Retina (tissue), 1 donor: ENCODE data around the gene ALPP.
"Not testable (repeated sequence)": the region's sequence is repeated elsewhere in the genome, so short reads cannot be mapped to it uniquely, and the experiment has no call there.

Experiments
- DNase-seq: peaks from one replicate; pipeline ENCODE4 v3.0.0-alpha.2; 2016

The ALPP gene

DNA sequence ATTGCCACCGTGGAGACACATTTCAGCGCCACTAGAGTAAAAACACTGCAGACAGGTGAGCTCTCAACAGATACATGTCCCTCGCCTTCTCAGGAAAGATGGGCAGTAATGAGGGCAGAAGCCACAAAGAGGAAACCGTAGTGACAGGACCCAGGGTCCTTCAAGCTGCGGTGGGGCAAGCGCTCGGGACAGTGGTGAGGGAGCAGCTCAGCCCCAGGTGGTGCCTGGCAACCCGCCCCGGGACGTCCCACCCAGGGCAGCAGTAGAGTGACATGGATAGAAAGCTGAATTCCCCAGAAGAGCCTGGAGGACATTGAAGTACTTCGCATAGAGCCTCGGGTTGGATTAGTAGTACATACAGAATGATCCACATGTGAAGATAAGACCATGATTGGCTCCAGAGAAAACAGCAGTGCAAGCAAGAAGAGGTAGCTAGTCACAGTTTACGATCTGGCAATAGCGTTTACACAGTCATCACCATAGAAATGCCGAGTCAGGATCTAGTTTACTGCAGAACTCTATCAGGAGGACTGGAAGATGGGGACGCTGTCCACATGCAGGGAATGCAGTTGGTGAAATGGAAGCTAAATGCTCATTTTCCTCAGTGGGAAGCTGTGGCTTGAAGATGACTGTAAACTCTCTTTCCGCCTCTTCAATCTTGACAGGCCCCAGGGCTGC lies 37.4 kb upstream of the ALPP start:
- no peak for DNase-seq

DNA sequence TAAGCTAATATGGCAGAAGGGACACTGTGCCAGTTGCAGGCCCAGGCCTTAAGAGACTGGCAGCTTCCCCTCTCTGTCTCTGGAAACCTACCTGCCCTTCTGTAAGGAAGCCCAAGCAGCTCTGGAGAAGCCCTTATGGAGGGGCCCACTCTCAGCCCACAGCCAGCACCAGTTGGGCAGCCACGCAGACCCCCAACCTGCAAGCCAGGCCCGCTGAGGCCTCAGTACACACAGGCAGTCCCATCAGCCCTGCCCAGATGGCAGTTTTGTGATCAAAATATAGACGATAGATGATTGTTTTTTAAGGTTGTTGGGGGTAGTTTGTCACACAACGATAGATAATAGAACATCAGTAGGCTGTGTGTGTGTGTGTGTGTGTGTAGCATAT lies 36.8 kb upstream of the ALPP start:
- DNase-seq, result no peak

GRCh38 chr2:232342635-232343565 lies 35.7 kb upstream of the ALPP start:
- DNase-seq, result no peak

DNA sequence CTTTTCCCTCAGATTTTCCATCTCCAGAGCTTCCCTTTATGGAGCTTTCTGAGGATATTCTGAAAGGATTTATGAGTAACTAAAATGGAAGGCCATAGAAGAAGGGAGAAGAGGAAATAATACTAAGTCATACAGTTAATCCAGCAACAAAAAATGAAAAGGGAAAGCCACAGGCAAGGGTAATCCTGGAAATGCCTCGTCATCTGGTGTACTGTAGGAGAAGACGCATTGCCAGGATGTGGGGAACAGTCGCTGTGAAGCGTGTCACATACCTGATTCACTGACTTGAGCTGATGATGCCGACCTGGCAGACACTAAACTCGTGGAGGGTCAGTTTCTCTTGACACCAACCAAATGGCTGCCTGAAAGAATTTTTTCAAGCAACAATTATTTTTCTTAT lies 34.7 kb upstream of the ALPP start:
- no peak for DNase-seq

DNA sequence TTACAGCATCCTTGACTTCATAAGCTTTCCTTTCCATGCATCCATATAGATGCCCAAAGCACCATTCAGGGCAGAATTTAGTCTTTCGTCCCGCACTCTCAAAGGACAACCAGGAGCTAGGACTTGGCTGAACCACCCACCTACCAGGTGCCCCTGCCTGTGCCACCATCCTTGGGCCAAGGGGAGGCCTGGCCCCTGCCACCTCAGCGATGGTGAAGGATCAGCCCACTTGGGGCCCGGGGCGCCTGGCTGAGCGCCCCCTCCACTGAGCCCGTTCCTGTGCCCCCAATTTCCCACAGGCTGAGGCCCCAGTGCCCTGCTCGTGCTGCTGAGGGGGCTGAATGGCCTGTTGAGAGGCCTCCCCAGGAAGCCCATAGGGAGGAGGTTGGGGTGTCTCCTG lies 33.3 kb upstream of the ALPP start:
- no peak for DNase-seq

DNA sequence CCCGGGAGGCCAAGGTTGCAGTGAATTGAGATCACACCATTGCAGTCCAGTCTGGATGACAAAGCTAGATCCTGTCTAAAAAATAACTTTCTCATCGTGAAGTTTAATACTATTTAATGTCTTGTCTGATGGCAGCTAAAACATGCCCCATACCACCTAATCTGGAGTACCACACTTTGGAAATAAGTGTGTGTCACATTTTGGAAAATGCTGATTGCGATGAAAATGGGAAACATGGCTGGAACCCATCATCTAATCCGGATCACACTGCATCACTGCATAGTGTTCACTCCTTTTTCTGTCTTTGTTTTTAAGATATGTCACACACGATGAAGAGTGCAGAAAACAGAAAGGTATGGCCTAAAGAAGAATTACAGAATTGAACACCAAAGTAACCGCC lies 31.2 kb upstream of the ALPP start:
- no peak for DNase-seq

GRCh38 chr2:232348936-232349335 lies 29.6 kb upstream of the ALPP start:
- no peak for DNase-seq

GRCh38 chr2:232349546-232349945 lies 29.0 kb upstream of the ALPP start:
- DNase-seq, result no peak

- no peak for DNase-seq
Observed at GRCh38 chr2:232349946-232350635, 28.5 kb upstream of the ALPP start.

- peak; percentile 53 for DNase-seq
Observed at GRCh38 chr2:232350804-232351685, 27.5 kb upstream of the ALPP start.

GRCh38 chr2:232351686-232352510 lies 26.7 kb upstream of the ALPP start:
- DNase-seq, result peak; percentile 44

- no peak for DNase-seq
Observed at GRCh38 chr2:232352511-232353091, 25.9 kb upstream of the ALPP start.

DNA sequence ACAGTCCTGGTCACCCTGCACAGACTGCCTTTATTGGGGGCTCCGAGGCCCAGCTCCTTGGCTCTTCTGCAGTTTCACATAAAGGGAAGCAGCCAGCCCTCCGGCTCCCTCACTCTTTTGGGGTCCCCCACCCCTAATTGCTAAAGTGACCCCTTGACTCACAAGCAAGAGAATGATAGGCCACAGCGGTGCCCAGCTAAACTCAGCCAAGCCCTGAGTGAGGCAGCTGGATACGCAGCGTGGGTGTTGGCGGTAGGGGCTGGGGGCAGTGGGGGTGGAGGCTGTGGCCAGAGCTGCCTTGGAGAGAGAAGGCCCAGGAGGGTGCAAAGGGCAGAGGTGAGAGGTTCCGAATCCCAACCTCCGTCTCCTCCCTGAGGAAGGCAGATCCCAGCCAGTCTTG lies 25.5 kb upstream of the ALPP start:
- no peak for DNase-seq

DNA sequence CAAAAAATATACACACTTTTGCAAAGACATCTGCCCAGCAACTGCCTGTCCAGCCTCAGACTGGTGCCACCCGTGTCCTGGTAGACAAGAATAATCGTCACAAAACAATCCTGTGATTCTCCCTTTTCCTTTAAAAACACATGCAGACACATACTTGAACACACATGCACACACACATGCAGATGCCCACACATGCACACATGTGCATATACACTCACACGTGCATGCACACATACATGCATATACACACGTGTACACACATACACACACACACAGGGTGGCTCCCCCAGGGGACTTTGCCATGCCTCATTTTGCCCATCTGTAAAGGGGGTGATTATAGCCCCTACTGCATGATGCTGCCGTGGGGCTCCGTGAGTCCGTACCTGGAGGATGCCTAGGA lies 24.9 kb upstream of the ALPP start:
- DNase-seq, result no peak

DNA sequence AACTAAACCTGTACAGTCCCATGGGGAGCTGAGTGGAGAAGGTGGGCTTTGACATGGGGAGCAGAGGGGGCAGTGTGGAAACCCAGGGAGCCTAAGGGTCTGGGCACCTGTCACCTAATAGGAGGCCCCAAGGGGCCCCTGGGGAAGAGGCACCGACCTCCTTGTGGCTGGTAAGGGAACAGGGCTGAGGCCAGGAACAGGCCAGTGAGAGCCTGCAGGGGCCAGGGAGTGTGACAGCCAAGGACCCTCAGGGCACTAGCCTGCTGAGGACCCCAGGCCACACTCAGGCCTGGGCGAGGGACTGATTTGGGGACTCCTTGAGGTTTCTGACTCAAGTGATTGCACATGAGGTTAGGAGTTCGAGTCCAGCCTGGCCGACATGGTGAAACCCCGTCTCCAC lies 24.5 kb upstream of the ALPP start:
- no peak for DNase-seq

- no peak for DNase-seq
Observed at GRCh38 chr2:232361646-232362045, 16.9 kb upstream of the ALPP start.

DNA sequence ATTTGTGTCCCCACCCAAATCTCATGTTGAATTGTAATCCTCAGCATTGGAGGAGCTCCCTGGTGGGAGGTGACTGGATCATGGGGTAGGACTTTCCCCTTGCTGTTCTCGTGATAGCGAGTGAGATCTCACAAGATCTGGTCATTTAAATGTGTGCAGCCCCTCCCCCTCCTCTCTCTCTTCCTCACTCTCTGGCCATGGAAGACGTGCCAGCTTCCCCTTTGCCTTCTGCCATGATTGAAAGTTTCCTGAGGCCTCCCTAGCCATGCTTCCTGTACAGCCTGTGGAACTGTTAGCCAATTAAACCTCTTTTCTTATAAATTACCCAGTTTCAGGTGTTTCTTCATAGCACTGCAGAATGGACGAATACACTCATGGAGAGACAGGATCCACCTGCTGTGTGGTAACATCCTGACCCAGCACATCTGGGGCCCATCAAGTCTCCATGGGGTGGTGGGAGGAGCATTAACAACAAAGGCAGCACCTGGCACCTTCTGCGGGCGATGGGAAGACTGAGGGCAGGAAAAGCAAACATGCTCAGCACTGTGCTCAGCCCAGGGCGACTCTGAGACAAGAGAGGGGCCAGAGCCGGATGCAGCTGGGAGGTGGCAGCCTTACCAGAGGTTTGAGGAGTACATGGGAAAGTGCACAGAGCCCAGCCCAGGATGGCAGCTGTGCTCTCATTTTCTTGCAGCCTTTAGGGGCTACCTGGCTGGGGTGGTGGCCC lies 16.2 kb upstream of the ALPP start:
- DNase-seq, result no peak

- DNase-seq, result not testable (repeated sequence)
Observed at GRCh38 chr2:232363064-232363783, 15.3 kb upstream of the ALPP start.

DNA sequence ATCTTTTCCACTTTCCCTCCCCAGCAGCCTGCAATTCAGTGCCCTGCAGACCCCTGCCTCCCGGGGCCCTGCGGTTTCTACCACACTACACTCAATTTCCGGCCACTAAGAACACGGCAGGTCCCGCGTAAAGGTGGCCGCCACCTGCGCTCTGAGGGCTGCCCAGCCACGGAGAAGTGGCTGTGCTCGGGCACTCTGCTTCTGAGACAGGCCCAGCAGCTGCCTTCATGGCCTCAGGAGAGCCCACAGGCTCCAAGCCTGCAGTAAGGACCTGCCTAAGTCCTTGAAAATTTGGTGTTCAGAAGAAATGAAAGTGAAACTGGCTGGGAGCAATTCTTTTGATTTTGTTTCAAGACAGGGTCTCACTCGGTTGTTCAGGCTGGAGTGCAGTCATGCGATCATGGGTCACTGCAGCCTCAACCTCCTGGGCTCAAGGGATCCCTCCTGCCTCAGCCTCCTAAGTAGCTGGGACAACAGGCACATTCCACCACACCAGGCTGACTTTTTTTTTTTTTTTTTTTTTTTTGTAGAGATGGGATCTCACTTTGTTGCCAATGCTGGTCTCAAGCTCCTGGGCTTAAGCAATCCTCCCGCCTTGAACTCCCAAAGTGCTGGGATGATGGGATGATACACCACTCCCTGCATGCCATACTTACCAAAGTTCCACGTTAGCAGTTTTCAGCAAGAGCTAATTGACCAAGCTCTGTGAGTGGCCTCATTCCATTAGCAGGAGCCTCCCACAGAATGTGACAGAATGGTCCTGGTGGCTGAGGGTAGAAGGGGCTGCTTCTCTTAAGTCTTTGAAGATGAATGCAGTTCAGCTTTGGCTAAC lies 14.6 kb upstream of the ALPP start:
- DNase-seq, result no peak
